Neural crest cell (in vitro differentiated cells): Measurements from ENCODE around the gene ARPC5L. TPM values are rescaled to one million over a fixed set of nuclear protein-coding genes. Genes with fewer than 3 reads are reported as not detected.

Source experiments
- DNase-seq: peaks from one replicate; pipeline ENCODE4 v3.0.0; 2021; ENCODE audit warnings: low read depth, mixed read lengths, low spot score
- H3K27ac Mint-ChIP-seq: one replicate; pipeline ENCODE4 v1.8.0; 2021; ENCODE audit warnings: mild to moderate bottlenecking, mixed read lengths; ENCODE audit not compliant: unreplicated experiment
- H3K27me3 Mint-ChIP-seq: 2 replicates; pipeline ENCODE4 v1.8.0; 2021; ENCODE audit warnings: low read depth, mild to moderate bottlenecking, mixed read lengths
- H3K36me3 Mint-ChIP-seq: 2 replicates; pipeline ENCODE4 v1.8.0; 2021; ENCODE audit warnings: low read depth, mild to moderate bottlenecking, mixed read lengths
- H3K4me1 Mint-ChIP-seq: 2 replicates; pipeline ENCODE4 v1.8.0; 2021; ENCODE audit warnings: mixed read lengths
- H3K4me3 Mint-ChIP-seq: one replicate; pipeline ENCODE4 v1.8.0; 2021; ENCODE audit warnings: mild to moderate bottlenecking, mixed read lengths
- H3K9me3 Mint-ChIP-seq: 2 replicates; pipeline ENCODE4 v1.8.0; 2021; ENCODE audit warnings: mixed read lengths
- total RNA-seq: library from RNA; stranded (reverse); gene quantifications from 2 replicates; pipeline ENCODE4 v1.2.1, GENCODE V29; 2021
- TF ChIP-seq, protein P1 (sequence below): fragments of 200-600 bp; sonication (generic); conservative IDR thresholded peaks from 2 replicates; pipeline ENCODE4 v1.5.0; 2021; ENCODE audit warnings: antibody characterized with exemption, mild to moderate bottlenecking

Gene ARPC5L
- total RNA-seq, 1 donor from 2014 or later = 42.1 TPM

DNA sequence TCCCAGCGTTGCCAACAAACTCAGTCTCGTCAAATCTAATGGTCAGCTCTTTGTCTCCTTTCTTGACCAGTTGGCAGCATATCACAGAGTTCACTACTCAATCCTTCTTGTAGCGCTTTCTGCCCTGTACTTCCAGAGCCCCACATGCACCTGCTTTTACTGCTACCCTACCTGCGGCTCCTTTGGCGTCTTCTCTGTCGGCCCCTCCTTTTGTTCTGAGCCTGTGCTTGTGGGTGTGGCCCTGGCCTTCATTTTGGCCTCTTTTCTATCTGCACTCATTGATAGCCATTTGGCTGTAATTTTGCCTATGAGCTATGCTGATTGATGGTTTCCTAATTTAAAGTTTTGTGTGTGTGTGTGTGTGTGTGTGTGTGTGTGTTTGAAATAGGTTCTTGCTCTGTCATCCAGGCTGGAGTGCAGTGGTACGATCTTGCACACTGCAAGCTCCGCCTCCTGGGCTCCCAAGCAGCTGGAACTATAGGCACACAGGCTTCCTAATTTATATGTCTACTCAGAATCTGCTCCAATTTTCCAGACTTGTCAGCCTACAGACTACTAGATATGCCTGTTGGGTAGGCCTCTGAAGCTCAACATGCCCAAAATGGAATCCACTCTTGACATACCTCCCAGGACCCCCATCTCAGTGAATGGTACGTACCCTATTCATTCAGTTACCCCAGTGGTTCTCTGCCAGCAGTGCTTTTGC is 32.3 kb downstream of the ARPC5L start:
- DNase-seq = no peak
- peaks cover 11% of the 10 kb centered on the region for H3K4me1 Mint-ChIP-seq
- H3K27me3 Mint-ChIP-seq = no peaks in the 10 kb centered on the region
- H3K9me3 Mint-ChIP-seq = no peaks in the 10 kb centered on the region
- peaks cover 20% of the 10 kb centered on the region for H3K36me3 Mint-ChIP-seq
- TF ChIP-seq, protein P1, sequence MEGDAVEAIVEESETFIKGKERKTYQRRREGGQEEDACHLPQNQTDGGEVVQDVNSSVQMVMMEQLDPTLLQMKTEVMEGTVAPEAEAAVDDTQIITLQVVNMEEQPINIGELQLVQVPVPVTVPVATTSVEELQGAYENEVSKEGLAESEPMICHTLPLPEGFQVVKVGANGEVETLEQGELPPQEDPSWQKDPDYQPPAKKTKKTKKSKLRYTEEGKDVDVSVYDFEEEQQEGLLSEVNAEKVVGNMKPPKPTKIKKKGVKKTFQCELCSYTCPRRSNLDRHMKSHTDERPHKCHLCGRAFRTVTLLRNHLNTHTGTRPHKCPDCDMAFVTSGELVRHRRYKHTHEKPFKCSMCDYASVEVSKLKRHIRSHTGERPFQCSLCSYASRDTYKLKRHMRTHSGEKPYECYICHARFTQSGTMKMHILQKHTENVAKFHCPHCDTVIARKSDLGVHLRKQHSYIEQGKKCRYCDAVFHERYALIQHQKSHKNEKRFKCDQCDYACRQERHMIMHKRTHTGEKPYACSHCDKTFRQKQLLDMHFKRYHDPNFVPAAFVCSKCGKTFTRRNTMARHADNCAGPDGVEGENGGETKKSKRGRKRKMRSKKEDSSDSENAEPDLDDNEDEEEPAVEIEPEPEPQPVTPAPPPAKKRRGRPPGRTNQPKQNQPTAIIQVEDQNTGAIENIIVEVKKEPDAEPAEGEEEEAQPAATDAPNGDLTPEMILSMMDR = no peak
- H3K27ac Mint-ChIP-seq = peak overlapping the region; percentile 98
- no peak overlapping the region for H3K4me3 Mint-ChIP-seq

- Mint-ChIP-seq H3K4me1 (peaks cover 11% of the 10 kb centered on the region), H3K9me3 (no peaks in the 10 kb centered on the region), H3K36me3 (peaks cover 17% of the 10 kb centered on the region), H3K27me3 (no peaks in the 10 kb centered on the region), H3K27ac (peak overlapping the region; percentile 98), H3K4me3 (no peak overlapping the region)
- no peak for DNase-seq
- TF ChIP-seq, protein P1 = peak; percentile 49
Observed at GRCh38 chr9:124894741-124895170, 32.8 kb downstream of the ARPC5L start.

- H3K9me3 Mint-ChIP-seq = no peaks in the 10 kb centered on the region
- H3K27me3 Mint-ChIP-seq = no peaks in the 10 kb centered on the region
- peak overlapping the region; percentile 20 for H3K27ac Mint-ChIP-seq
- no peak for DNase-seq
- peaks cover 14% of the 10 kb centered on the region for H3K36me3 Mint-ChIP-seq
- TF ChIP-seq, protein P1 = no peak
- no peak overlapping the region for H3K4me3 Mint-ChIP-seq
- peaks cover 11% of the 10 kb centered on the region for H3K4me1 Mint-ChIP-seq
Observed at GRCh38 chr9:124897570-124898460, 35.9 kb downstream of the ARPC5L start.

DNA sequence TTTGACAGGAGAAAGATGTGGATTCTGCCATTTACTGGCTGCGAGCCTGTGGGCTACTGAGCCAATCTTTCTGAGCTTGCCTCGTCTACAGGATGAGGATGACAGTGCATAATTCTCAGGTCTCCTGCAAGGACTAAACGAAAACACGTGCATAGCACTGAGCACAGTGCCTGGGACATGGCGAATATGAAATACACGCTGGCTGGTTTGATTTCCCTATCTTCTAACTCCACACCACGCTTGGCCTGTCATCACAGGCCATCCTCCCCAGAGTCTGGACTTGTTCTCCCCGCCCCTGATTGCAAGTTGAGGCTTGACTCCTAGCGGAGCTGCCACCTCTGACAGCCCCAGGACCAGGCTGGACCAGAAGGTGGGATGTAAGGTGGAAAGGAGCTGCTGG is 37.9 kb downstream of the ARPC5L start:
- TF ChIP-seq, protein P1 = no peak
- DNase-seq = no peak
- Mint-ChIP-seq H3K36me3 (peaks cover 9% of the 10 kb centered on the region), H3K27ac (no peak overlapping the region), H3K4me3 (no peak overlapping the region), H3K9me3 (no peaks in the 10 kb centered on the region), H3K27me3 (no peaks in the 10 kb centered on the region), H3K4me1 (peaks cover 8% of the 10 kb centered on the region)

DNA sequence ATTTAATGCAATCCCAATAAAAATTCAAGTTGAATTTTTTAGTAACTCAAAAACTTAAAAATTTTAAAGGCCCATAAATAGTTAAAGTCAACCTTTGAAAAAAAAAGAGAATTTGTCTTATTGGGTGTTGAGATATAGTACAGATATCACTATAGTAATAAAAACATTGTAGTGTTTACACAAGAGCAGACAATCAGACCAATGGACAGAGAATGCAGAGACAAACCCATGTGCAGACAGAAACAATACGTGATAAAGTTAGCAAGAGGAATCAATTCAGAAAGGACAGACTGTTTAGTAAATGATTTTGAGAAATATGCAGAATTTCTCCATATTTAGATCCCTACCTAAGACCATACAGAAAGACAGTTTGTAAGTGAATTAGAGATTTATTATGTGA is 45.0 kb downstream of the ARPC5L start:
- Mint-ChIP-seq H3K27ac (no peak overlapping the region), H3K9me3 (no peaks in the 10 kb centered on the region), H3K36me3 (peaks cover 12% of the 10 kb centered on the region), H3K4me3 (no peak overlapping the region), H3K27me3 (no peaks in the 10 kb centered on the region), H3K4me1 (no peaks in the 10 kb centered on the region)
- DNase-seq = no peak
- TF ChIP-seq, protein P1 = no peak
